HEK293 (cell line): Measurements from ENCODE around the gene CHRM4.
"Not testable (repeated sequence)": the region's sequence is repeated elsewhere in the genome, so short reads cannot be mapped to it uniquely, and the experiment has no call there.

Experiments
- CTCF ChIA-PET: fragments of 350-600 bp; formaldehyde crosslinking; extraction: SDS; loops from one replicate; lab custom pipeline; 2021; ENCODE audit warnings: antibody characterized with exemption; lab: Yijun Ruan, JAX
- POLR2A ChIA-PET: fragments of 300-600 bp; formaldehyde crosslinking; extraction: SDS; loops from one replicate; lab custom pipeline; 2020; ENCODE audit warnings: antibody characterized with exemption, inconsistent platforms; lab: Yijun Ruan, JAX
- H3K27ac ChIP-seq: fragments of 200-500 bp; sonication (Bioruptor generic); 2 replicates; pipeline ENCODE4 v1.5.1; 2014; ENCODE audit warnings: low read depth, low read length, control low read depth, inconsistent platforms; ENCODE audit errors: extremely low read depth
- H3K36me3 ChIP-seq, 2 experiments: fragments of 200-500 bp in 1 of 2; sonication (Bioruptor generic) in 1 of 2; 1 replicate in 1 of 2; 2 replicates in 1 of 2; pipeline ENCODE4 v1.5.1; 2014 to 2017; ENCODE audit warnings: inconsistent platforms in 2 of 2, low read length in 2 of 2; ENCODE audit not compliant: control insufficient read depth in 2 of 2, insufficient read depth in 1 of 2
- H3K4me1 ChIP-seq: fragments of 200-500 bp; sonication (Bioruptor generic); 2 replicates; pipeline ENCODE4 v1.5.1; 2014; ENCODE audit warnings: mild to moderate bottlenecking, low read length, inconsistent platforms; ENCODE audit not compliant: control insufficient read depth, insufficient read depth
- H3K4me3 ChIP-seq: 2 replicates; pipeline ENCODE4 v1.5.1; 2011; ENCODE audit warnings: low read depth, mild to moderate bottlenecking, control low read depth, low read length, moderate library complexity
- H3K9me3 ChIP-seq: fragments of 200-500 bp; sonication (Bioruptor generic); 2 replicates; pipeline ENCODE4 v1.5.1; 2014; ENCODE audit warnings: low read depth, low read length, inconsistent platforms; ENCODE audit not compliant: control insufficient read depth, insufficient read depth
- GLIS1 ChIP-seq: fragments of 450-650 bp; formaldehyde crosslinking; IDR thresholded peaks from 2 replicates; pipeline ENCODE4 v1.5.1; 2016; ENCODE audit warnings: missing biosample characterization, missing genetic modification characterization
- OVOL3 ChIP-seq: fragments of 450-650 bp; formaldehyde crosslinking; IDR thresholded peaks from 2 replicates; pipeline ENCODE4 v1.5.1; 2016; ENCODE audit warnings: missing biosample characterization, missing genetic modification characterization
- SCRT2 ChIP-seq: fragments of 450-650 bp; formaldehyde crosslinking; IDR thresholded peaks from 2 replicates; pipeline ENCODE4 v1.5.1; 2016; ENCODE audit warnings: missing biosample characterization, missing genetic modification characterization
- TRIM28 ChIP-seq: IDR thresholded peaks from 2 replicates; pipeline ENCODE4 v1.6.1; 2011; ENCODE audit warnings: low read length, control low read depth, borderline replicate concordance
- ZBTB21 ChIP-seq: fragments of 450-650 bp; formaldehyde crosslinking; IDR thresholded peaks from 2 replicates; pipeline ENCODE4 v1.5.1; 2017; ENCODE audit warnings: missing biosample characterization, missing genetic modification characterization
- ZBTB8A ChIP-seq: fragments of 450-650 bp; formaldehyde crosslinking; IDR thresholded peaks from 2 replicates; pipeline ENCODE4 v1.5.1; 2016; ENCODE audit warnings: missing biosample characterization, missing genetic modification characterization
- ZFP41 ChIP-seq: fragments of 450-650 bp; formaldehyde crosslinking; IDR thresholded peaks from 2 replicates; pipeline ENCODE4 v1.5.1; 2016; ENCODE audit warnings: missing biosample characterization, missing genetic modification characterization, borderline replicate concordance
- ZNF155 ChIP-seq: fragments of 450-650 bp; formaldehyde crosslinking; IDR thresholded peaks from 2 replicates; pipeline ENCODE4 v1.5.1; 2016; ENCODE audit warnings: missing biosample characterization, missing genetic modification characterization
- ZNF157 ChIP-seq: fragments of 450-650 bp; formaldehyde crosslinking; IDR thresholded peaks from 2 replicates; pipeline ENCODE4 v1.5.1; 2016; ENCODE audit warnings: missing biosample characterization, missing genetic modification characterization
- ZNF16 ChIP-seq: fragments of 450-650 bp; formaldehyde crosslinking; IDR thresholded peaks from 2 replicates; pipeline ENCODE4 v1.5.1; 2016; ENCODE audit warnings: low read depth, missing biosample characterization, missing genetic modification characterization
- ZNF175 ChIP-seq: fragments of 450-650 bp; formaldehyde crosslinking; IDR thresholded peaks from 2 replicates; pipeline ENCODE4 v1.5.1; 2016; ENCODE audit warnings: missing biosample characterization, missing genetic modification characterization
- ZNF274 ChIP-seq, 2 experiments: fragments of 200-500 bp in 1 of 2; fragments of 450-650 bp in 1 of 2; sonication (Bioruptor generic) in 1 of 2; formaldehyde crosslinking in 1 of 2; IDR thresholded peaks; 2 replicates each; pipeline versions ENCODE4 v1.5.1 to v1.6.1; 2014 to 2016; ENCODE audit warnings: borderline replicate concordance in 1 of 2, inconsistent platforms in 1 of 2, low read length in 1 of 2, missing biosample characterization in 1 of 2, missing genetic modification characterization in 1 of 2
- ZNF366 ChIP-seq: fragments of 450-650 bp; formaldehyde crosslinking; conservative IDR thresholded peaks from 2 replicates; pipeline ENCODE4 v1.5.1; 2016; ENCODE audit warnings: missing biosample characterization, missing genetic modification characterization
- ZNF473 ChIP-seq: fragments of 450-650 bp; formaldehyde crosslinking; IDR thresholded peaks from 2 replicates; pipeline ENCODE4 v1.5.1; 2017; ENCODE audit warnings: missing biosample characterization, missing genetic modification characterization
- ZNF510 ChIP-seq: fragments of 450-650 bp; formaldehyde crosslinking; IDR thresholded peaks from 2 replicates; pipeline ENCODE4 v1.5.1; 2018; ENCODE audit warnings: mild to moderate bottlenecking, missing genetic modification characterization, missing biosample characterization; ENCODE audit not compliant: insufficient replicate concordance
- ZNF544 ChIP-seq: fragments of 450-650 bp; formaldehyde crosslinking; IDR thresholded peaks from 2 replicates; pipeline ENCODE4 v1.5.0; 2017; ENCODE audit warnings: missing biosample characterization, missing genetic modification characterization
- ZNF548 ChIP-seq: fragments of 450-650 bp; formaldehyde crosslinking; IDR thresholded peaks from 2 replicates; pipeline ENCODE4 v1.5.1; 2016; ENCODE audit warnings: missing biosample characterization, missing genetic modification characterization
- ZNF830 ChIP-seq: fragments of 450-650 bp; IDR thresholded peaks from 2 replicates; pipeline ENCODE4 v1.5.0; 2018; ENCODE audit warnings: missing biosample characterization, missing genetic modification characterization, low read depth, mild to moderate bottlenecking, moderate library complexity
- ZXDB ChIP-seq: fragments of 450-650 bp; formaldehyde crosslinking; IDR thresholded peaks from 2 replicates; pipeline ENCODE4 v1.5.1; 2016; ENCODE audit warnings: missing biosample characterization, missing genetic modification characterization
- TF ChIP-seq, protein P1 (sequence below): fragments of 450-650 bp; formaldehyde crosslinking; IDR thresholded peaks from 2 replicates; pipeline ENCODE4 v1.5.1; 2017; ENCODE audit warnings: missing biosample characterization, missing genetic modification characterization
- TF ChIP-seq, protein P2 (sequence below): fragments of 450-650 bp; formaldehyde crosslinking; optimal IDR thresholded peaks from 2 replicates; pipeline ENCODE3; 2016; ENCODE audit warnings: missing biosample characterization, mild to moderate bottlenecking, missing genetic modification characterization

The CHRM4 gene

DNA sequence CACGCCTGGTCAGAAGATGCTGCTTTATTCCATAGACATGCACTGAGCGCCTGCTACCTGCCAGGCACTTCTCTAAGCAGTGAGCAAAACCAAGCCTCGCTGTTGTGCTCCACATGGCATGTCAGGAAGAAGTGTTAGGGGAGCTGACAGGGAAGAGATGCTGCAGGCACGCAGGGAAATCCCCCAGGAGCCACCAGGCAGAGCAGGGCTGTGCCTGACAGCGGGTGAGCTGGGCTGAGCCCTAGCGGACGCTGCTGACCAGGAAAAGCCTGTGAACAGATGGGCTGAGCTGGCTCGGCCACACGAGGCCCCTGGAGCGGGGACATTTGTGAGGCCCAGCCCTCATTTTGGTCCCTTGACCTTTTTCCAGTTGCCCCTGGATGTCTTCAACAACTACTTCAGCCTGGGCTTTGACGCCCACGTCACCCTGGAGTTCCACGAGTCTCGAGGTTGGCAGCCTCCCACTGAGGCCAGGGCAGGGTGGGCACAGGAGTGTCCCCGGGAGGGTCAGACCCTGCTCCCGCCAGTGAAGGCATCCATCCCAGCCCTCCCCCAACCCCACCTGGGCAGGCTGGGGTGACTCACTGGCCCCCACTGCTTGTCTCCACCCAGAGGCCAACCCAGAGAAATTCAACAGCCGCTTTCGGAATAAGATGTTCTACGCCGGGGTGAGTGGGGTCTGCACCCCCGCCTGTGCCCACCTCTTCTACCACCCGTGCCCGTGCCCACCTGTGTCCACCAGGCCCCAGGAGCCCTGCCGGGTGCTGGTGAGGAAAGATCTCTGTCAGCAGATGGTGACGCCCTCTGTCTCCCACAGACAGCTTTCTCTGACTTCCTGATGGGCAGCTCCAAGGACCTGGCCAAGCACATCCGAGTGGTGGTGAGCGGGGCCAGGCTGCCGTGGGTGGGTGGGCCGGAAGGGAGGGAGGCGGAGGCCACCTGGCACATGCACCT is 17.5 kb downstream of the CHRM4 start:
- no peak for TF ChIP-seq ZNF510 (tag by site-specific recombination)
- TF ChIP-seq ZNF366 (tag by site-specific recombination): no peak
- TF ChIP-seq GLIS1: 0 out of 2 replicates have a peak, but pooled peaks have one; percentile 31
- Histone ChIP-seq H3K4me3 (no peak overlapping the region), H3K36me3 (peaks cover 0 to 84% of the 10 kb centered on the region in 2 experiments; a peak in 1 of 3 replicates), H3K4me1 (no peaks in the 10 kb centered on the region), H3K27ac (no peak overlapping the region), H3K9me3 (no peaks in the 10 kb centered on the region)
- POLR2A ChIA-PET: no interaction called here
- CTCF ChIA-PET: no interaction called here

DNA sequence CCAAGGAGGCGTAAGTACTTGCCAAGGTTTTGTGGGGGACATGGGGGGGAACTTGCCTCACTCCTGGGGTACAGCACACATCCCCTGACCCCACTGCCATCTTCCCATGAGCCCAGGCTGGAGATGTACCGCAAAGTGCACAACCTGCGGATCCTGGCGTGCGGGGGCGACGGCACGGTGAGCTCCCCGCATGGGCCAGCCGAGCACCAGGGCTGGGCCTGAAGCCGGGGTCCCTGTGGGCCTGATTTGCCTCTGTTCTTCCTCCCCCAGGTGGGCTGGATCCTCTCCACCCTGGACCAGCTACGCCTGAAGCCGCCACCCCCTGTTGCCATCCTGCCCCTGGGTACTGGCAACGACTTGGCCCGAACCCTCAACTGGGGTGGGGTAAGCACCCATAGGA is 19.1 kb downstream of the CHRM4 start:
- H3K36me3 ChIP-seq: peaks cover 0 to 83% of the 10 kb centered on the region in 2 experiments; a peak in 1 of 3 replicates
- H3K9me3 ChIP-seq, H3K4me1 ChIP-seq, POLR2A ChIA-PET, H3K4me3 ChIP-seq, H3K27ac ChIP-seq: not testable (repeated sequence)
- CTCF ChIA-PET: interaction anchor here (0.6 to 1.5 kb wide), 5 partner anchors 12 to 147 kb away, joined by 3 to 4 read pairs (median 3); no protein-coding TSS in a partner anchor

DNA sequence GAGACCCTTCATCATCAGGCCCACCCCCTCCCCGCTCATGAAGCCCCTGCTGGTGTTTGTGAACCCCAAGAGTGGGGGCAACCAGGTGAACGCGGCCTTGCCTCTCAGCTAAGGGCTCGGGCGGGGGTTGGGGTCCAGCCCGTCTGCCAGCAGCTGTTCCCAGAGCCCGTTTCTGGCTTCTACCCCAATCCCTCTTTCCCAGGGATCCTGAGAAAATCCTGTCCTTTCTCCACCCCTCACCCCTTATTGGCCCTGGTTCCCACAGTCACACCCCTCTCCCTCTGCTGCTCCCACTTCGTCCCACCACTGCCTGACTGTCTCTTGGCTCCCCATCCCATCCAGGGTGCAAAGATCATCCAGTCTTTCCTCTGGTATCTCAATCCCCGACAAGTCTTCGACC is 19.5 kb downstream of the CHRM4 start:
- POLR2A ChIA-PET: no interaction called here
- no peaks in the 10 kb centered on the region for H3K4me1 ChIP-seq
- H3K4me3 ChIP-seq: no peak overlapping the region
- peaks cover 0 to 79% of the 10 kb centered on the region in 2 experiments; a peak in 1 of 3 replicates for H3K36me3 ChIP-seq
- TF ChIP-seq ZNF157 (tag by site-specific recombination) (no peak), ZBTB8A (no peak), ZNF548 (no peak), ZNF544 (tag by site-specific recombination) (no peak), ZBTB21 (tag by site-specific recombination) (no peak), TRIM28 (no peak), ZFP41 (tag by site-specific recombination) (no peak), ZNF155 (tag by site-specific recombination) (no peak)
- TF ChIP-seq, protein P1, sequence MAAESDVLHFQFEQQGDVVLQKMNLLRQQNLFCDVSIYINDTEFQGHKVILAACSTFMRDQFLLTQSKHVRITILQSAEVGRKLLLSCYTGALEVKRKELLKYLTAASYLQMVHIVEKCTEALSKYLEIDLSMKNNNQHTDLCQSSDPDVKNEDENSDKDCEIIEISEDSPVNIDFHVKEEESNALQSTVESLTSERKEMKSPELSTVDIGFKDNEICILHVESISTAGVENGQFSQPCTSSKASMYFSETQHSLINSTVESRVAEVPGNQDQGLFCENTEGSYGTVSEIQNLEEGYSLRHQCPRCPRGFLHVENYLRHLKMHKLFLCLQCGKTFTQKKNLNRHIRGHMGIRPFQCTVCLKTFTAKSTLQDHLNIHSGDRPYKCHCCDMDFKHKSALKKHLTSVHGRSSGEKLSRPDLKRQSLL (tag by site-specific recombination): no peak
- TF ChIP-seq, all 188 proteins: peak for 0
- CTCF ChIA-PET: interaction anchor here (0.6 to 1.5 kb wide), 5 partner anchors 11 to 147 kb away, joined by 3 to 4 read pairs (median 3); no protein-coding TSS in a partner anchor
- H3K9me3 ChIP-seq: no peaks in the 10 kb centered on the region
- H3K27ac ChIP-seq: no peak overlapping the region

DNA sequence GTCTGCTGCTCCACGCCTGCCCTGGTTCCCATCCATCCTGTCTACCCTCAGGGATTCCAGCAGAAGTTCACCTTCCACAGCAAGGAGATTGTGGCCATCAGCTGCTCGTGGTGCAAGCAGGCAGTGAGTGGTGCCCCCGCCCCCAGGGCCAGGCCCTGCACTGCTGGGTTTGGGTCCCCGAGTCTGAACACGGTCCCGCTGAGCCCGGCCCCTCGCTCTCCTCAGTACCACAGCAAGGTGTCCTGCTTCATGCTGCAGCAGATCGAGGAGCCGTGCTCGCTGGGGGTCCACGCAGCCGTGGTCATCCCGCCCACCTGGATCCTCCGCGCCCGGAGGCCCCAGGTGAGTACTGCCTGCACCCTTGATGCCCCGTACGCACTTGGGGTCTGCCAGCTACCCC is 20.3 kb downstream of the CHRM4 start:
- peaks cover 0 to 72% of the 10 kb centered on the region in 2 experiments; a peak in 1 of 3 replicates for H3K36me3 ChIP-seq
- H3K4me1 ChIP-seq, H3K9me3 ChIP-seq, H3K4me3 ChIP-seq, POLR2A ChIA-PET, H3K27ac ChIP-seq: not testable (repeated sequence)
- CTCF ChIA-PET: interaction anchor here (1.2 to 1.9 kb wide), 3 partner anchors 18 to 132 kb away, joined by 3 to 12 read pairs (median 3); no protein-coding TSS in a partner anchor

DNA sequence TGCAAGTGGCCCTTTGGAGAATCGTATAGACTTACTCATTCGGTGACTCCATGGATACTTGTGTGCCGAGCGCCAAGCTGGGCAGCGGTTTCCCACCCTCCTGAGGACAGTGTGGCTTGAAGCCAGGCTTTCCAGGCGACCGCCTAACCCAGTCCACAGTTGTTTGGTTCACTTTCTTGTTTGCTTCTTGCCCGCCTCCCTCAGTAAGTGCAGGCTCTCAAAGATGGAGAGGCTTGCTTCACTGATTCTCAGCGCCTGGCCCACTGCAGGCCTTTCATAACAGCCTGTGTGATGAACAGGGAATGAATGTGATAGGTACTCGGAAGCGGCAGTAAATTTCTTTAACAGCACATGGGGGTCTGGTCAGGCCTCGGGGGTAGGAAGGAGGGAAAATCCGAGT is 21.3 kb downstream of the CHRM4 start:
- no peaks in the 10 kb centered on the region for H3K4me1 ChIP-seq
- ChIA-PET CTCF (interaction anchor here (0.8 to 1.9 kb wide), 4 partner anchors 18 to 166 kb away, joined by 3 to 12 read pairs (median 4); no protein-coding TSS in a partner anchor), POLR2A (no interaction called here)
- H3K36me3 ChIP-seq: peaks cover 0 to 62% of the 10 kb centered on the region in 2 experiments; a peak in 1 of 3 replicates
- H3K9me3 ChIP-seq: no peaks in the 10 kb centered on the region
- H3K4me3 ChIP-seq: no peak overlapping the region
- no peak overlapping the region for H3K27ac ChIP-seq
- TF ChIP-seq, protein P2, sequence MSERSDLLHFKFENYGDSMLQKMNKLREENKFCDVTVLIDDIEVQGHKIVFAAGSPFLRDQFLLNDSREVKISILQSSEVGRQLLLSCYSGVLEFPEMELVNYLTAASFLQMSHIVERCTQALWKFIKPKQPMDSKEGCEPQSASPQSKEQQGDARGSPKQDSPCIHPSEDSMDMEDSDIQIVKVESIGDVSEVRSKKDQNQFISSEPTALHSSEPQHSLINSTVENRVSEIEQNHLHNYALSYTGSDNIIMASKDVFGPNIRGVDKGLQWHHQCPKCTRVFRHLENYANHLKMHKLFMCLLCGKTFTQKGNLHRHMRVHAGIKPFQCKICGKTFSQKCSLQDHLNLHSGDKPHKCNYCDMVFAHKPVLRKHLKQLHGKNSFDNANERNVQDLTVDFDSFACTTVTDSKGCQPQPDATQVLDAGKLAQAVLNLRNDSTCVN (tag by site-specific recombination): no peak
- TF ChIP-seq ZXDB (tag by site-specific recombination) (no peak), ZNF274 (IDR thresholded peaks at IDR 0.05; ENCODE audit: low read length) (no peak), ZNF274 (tag by site-specific recombination; IDR thresholded peaks at IDR 0.05; ENCODE audit: borderline replicate concordance) (no peak), ZNF473 (tag by site-specific recombination) (no peak), ZBTB8A (no peak), ZNF830 (tag by site-specific recombination) (no peak), OVOL3 (tag by site-specific recombination) (no peak), ZNF16 (tag by site-specific recombination) (no peak), SCRT2 (no peak), ZNF175 (tag by site-specific recombination) (no peak)
